Measurements from ENCODE around the gene CELA3B.
"Not testable (repeated sequence)": the region's sequence is repeated elsewhere in the genome, so short reads cannot be mapped to it uniquely, and the experiment has no call there.

The CELA3B gene

GRCh38 chr1:21981253-21981652 lies 4.4 kb downstream of the CELA3B start:
- DNase-seq, result not testable (repeated sequence)

- DNase-seq, result not testable (repeated sequence)
These were observed 5.3 kb downstream of the CELA3B start for GRCh38 chr1:21982122-21982521.

GRCh38 chr1:21983539-21983938 lies 6.7 kb downstream of the CELA3B start:
- not testable (repeated sequence) for DNase-seq

GRCh38 chr1:21985893-21986292 lies 9.1 kb downstream of the CELA3B start:
- DNase-seq, result not testable (repeated sequence)

GRCh38 chr1:21986386-21986785 lies 9.6 kb downstream of the CELA3B start:
- DNase-seq, result not testable (repeated sequence)

GRCh38 chr1:21989672-21990393 lies 13.0 kb downstream of the CELA3B start:
- DNase-seq, result not testable (repeated sequence)

- not testable (repeated sequence) for DNase-seq
These were observed 15.4 kb downstream of the CELA3B start for GRCh38 chr1:21992186-21992585.

- not testable (repeated sequence) for DNase-seq
These were observed 17.9 kb downstream of the CELA3B start for GRCh38 chr1:21994716-21995115.

- DNase-seq, result not testable (repeated sequence)
These were observed 19.8 kb downstream of the CELA3B start for GRCh38 chr1:21996663-21996970.

- not testable (repeated sequence) for DNase-seq
These were observed 21.2 kb downstream of the CELA3B start for GRCh38 chr1:21997891-21998623.

GRCh38 chr1:21998624-21999294 lies 21.9 kb downstream of the CELA3B start:
- not testable (repeated sequence) for DNase-seq

- not testable (repeated sequence) for DNase-seq
These were observed 22.8 kb downstream of the CELA3B start for GRCh38 chr1:21999645-22000044.

- DNase-seq, result no peak
These were observed 24.6 kb downstream of the CELA3B start, which contains the start of gene CELA3A for GRCh38 chr1:22001409-22001808. Gene CELA3A, plus strand, starts transcription at chr1:22001657. Its CDS starts 18 bp downstream, at chr1:22001675.

GRCh38 chr1:22002461-22002860 lies 25.6 kb downstream of the CELA3B start:
- DNase-seq, result not testable (repeated sequence)

- not testable (repeated sequence) for DNase-seq
These were observed 26.1 kb downstream of the CELA3B start for GRCh38 chr1:22002875-22003274.

- DNase-seq, result not testable (repeated sequence)
These were observed 27.1 kb downstream of the CELA3B start for GRCh38 chr1:22003959-22004358.

- peak; percentile 34 to 47 for DNase-seq
These were observed 28.7 kb downstream of the CELA3B start for GRCh38 chr1:22005261-22006149.

GRCh38 chr1:22006736-22007135 lies 29.9 kb downstream of the CELA3B start:
- DNase-seq, result not testable (repeated sequence)

- not testable (repeated sequence) for DNase-seq
These were observed 30.4 kb downstream of the CELA3B start for GRCh38 chr1:22007262-22007661.

- DNase-seq, result not testable (repeated sequence)
These were observed 32.7 kb downstream of the CELA3B start for GRCh38 chr1:22009566-22009965.

- not testable (repeated sequence) for DNase-seq
These were observed 35.9 kb downstream of the CELA3B start for GRCh38 chr1:22012752-22013151.

- DNase-seq, result not testable (repeated sequence)
These were observed 37.9 kb downstream of the CELA3B start for GRCh38 chr1:22014575-22015206.
